SJCRH30 (cell line): ENCODE measurements around the gene NEDD1. TPM values are rescaled to one million over a fixed set of nuclear protein-coding genes. Genes with fewer than 3 reads are reported as not detected.

Experiments used
- DNase-seq, 2 experiments: peaks; one replicate each; pipeline ENCODE4 v3.0.0-alpha.2; 2015 to 2020
- H3K27ac ChIP-seq: fragments of 250-450 bp; sonication (Bioruptor Pico); 2 replicates; pipeline ENCODE4 v1.5.1; 2020; ENCODE audit warnings: mild to moderate bottlenecking, moderate library complexity
- H3K27me3 ChIP-seq: fragments of 250-450 bp; sonication (Bioruptor Pico); 2 replicates; pipeline ENCODE4 v1.5.1; 2020; ENCODE audit warnings: mild to moderate bottlenecking, moderate library complexity
- H3K36me3 ChIP-seq: fragments of 250-450 bp; sonication (Bioruptor Pico); 2 replicates; pipeline ENCODE4 v1.5.1; 2020; ENCODE audit warnings: mild to moderate bottlenecking, moderate library complexity
- H3K4me1 ChIP-seq: fragments of 250-450 bp; sonication (Bioruptor Pico); 2 replicates; pipeline ENCODE4 v1.5.1; 2020; ENCODE audit warnings: mild to moderate bottlenecking, moderate library complexity
- H3K4me3 ChIP-seq: fragments of 250-450 bp; sonication (Bioruptor Pico); 2 replicates; pipeline ENCODE4 v1.5.1; 2020; ENCODE audit warnings: mild to moderate bottlenecking, moderate library complexity
- H3K9me3 ChIP-seq: fragments of 250-450 bp; sonication (Bioruptor Pico); replicated peaks from 2 replicates; pipeline ENCODE4 v1.5.1; 2020; ENCODE audit warnings: mild to moderate bottlenecking, moderate library complexity
- total RNA-seq: library from RNA; depleted of rRNA; stranded (reverse); fragments of >200 nt; shearing (Covaris generic); gene quantifications from 2 replicates; pipeline ENCODE4 v1.2.3, GENCODE V29; 2014

The NEDD1 gene
- total RNA-seq, 1 experiment from 2014 or later: 54.1 TPM

DNA sequence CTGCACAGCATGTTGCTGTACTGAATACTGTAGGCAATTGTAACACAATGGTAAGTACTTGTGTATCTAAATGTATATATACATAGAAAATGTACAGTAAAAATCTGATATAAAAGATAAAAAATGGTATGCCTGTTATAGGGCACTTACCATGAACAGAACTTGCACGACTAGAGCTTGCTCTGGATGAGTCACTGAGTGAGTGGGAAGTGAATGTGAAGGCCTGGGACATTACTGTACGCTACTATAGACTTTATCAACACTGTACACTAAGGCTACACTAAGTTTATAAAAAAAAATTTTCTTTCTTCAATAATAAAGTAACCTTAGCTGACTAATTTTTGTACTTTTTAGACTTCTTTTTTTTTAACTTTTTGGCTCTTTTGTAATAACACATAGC is 24.2 kb upstream of the NEDD1 start:
- Histone ChIP-seq H3K4me1 (no peaks in the 10 kb centered on the region; the same call in 1 of the 2 replicates), H3K4me3 (no peak overlapping the region), H3K9me3 (no peaks in the 10 kb centered on the region), H3K27me3 (no peaks in the 10 kb centered on the region), H3K36me3 (no peaks in the 10 kb centered on the region), H3K27ac (no peak overlapping the region)
- DNase-seq: no peak

GRCh38 chr12:96883571-96883970 is 23.5 kb upstream of the NEDD1 start:
- H3K36me3 ChIP-seq: no peaks in the 10 kb centered on the region
- DNase-seq: no peak
- H3K4me3 ChIP-seq: no peak overlapping the region
- H3K27me3 ChIP-seq: no peaks in the 10 kb centered on the region
- H3K9me3 ChIP-seq: no peaks in the 10 kb centered on the region
- H3K4me1 ChIP-seq: no peaks in the 10 kb centered on the region; the same call in 1 of the 2 replicates
- no peak overlapping the region for H3K27ac ChIP-seq

GRCh38 chr12:96886998-96887677 is 19.9 kb upstream of the NEDD1 start:
- Histone ChIP-seq H3K27ac (no peak overlapping the region), H3K27me3 (no peaks in the 10 kb centered on the region), H3K9me3 (no peaks in the 10 kb centered on the region), H3K4me3 (no peak overlapping the region), H3K4me1 (no peaks in the 10 kb centered on the region), H3K36me3 (no peaks in the 10 kb centered on the region)
- no peak for DNase-seq

- no peak overlapping the region for H3K4me3 ChIP-seq
- no peaks in the 10 kb centered on the region for H3K9me3 ChIP-seq
- no peak overlapping the region for H3K27ac ChIP-seq
- H3K36me3 ChIP-seq: no peaks in the 10 kb centered on the region
- H3K27me3 ChIP-seq: no peaks in the 10 kb centered on the region
- no peak for DNase-seq
- H3K4me1 ChIP-seq: no peaks in the 10 kb centered on the region
These were observed 17.7 kb upstream of the NEDD1 start for GRCh38 chr12:96889273-96889933.

DNA sequence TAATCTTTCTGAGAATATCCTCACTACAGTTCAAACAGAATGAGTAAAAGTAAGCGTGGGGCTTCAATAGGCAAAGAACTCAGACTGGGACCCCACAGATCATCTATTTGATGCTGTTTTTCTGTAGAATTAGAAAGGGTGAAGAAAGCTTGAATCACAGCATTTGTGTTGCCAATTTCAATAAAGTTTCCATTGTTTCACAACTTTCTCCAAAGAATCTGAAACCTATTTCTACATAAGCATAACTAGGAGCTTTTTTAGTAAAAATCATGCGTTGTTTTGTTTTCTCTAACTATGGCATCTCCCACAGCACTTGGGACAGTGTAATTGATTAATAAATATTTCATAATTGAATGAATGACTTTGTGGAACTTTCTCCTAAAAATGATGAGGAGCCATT is 16.7 kb upstream of the NEDD1 start:
- Histone ChIP-seq H3K27me3 (no peaks in the 10 kb centered on the region), H3K36me3 (no peaks in the 10 kb centered on the region), H3K9me3 (no peaks in the 10 kb centered on the region), H3K4me3 (no peak overlapping the region), H3K27ac (no peak overlapping the region), H3K4me1 (no peaks in the 10 kb centered on the region)
- DNase-seq: no peak

DNA sequence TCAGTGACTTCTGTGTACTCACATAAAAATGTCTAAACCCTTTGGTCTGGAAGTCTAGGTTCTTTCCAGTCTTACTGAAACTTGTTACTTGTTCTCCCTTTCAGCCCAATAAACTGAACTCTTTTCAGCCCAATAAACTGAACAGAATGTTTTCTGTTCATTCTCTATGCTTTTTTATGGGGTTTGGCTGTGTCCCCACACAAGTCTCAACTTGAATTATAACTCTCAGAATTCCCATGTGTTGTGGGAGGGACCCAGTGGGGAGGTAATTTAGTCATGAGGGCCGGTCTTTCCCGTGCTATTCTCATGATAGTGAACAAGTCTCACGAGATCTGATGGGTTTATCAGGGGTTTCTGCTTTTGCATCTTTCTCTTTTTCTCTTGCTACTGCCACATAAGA is 15.0 kb upstream of the NEDD1 start:
- H3K27ac ChIP-seq: no peak overlapping the region
- no peaks in the 10 kb centered on the region for H3K9me3 ChIP-seq
- no peaks in the 10 kb centered on the region for H3K4me1 ChIP-seq
- H3K4me3 ChIP-seq: no peak overlapping the region
- no peaks in the 10 kb centered on the region for H3K27me3 ChIP-seq
- DNase-seq: no peak
- no peaks in the 10 kb centered on the region for H3K36me3 ChIP-seq

DNA sequence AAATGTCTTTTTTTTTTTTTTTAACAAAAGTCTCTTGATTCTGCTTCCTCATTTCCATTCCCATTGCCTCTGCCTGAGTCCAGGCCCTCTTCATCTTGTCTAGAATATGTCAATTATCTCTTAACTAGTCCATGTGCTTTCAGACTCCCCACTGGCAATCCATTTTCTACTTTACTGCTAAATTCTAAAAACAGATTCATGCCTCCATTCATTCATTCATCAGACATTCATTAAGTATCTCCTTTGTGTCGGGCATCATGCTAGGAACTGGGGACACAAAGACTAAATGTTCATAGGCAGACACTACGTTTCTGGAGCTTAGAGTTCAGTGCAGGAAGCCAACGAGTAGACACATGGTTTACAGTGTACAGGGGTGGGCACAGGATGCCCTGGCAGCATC is 9.6 kb upstream of the NEDD1 start:
- no peak for DNase-seq
- Histone ChIP-seq H3K4me1 (no peaks in the 10 kb centered on the region), H3K27me3 (no peaks in the 10 kb centered on the region), H3K4me3 (no peak overlapping the region), H3K27ac (no peak overlapping the region), H3K36me3 (no peaks in the 10 kb centered on the region), H3K9me3 (no peaks in the 10 kb centered on the region)

GRCh38 chr12:96901175-96901574 is 5.9 kb upstream of the NEDD1 start:
- Histone ChIP-seq H3K4me3 (no peak overlapping the region), H3K36me3 (no peaks in the 10 kb centered on the region), H3K4me1 (no peaks in the 10 kb centered on the region), H3K9me3 (no peaks in the 10 kb centered on the region), H3K27me3 (no peaks in the 10 kb centered on the region), H3K27ac (no peak overlapping the region)
- no peak for DNase-seq

GRCh38 chr12:96902076-96902475 is 5.0 kb upstream of the NEDD1 start:
- Histone ChIP-seq H3K4me1 (peaks cover 3% of the 10 kb centered on the region; the same call in 1 of the 2 replicates), H3K27me3 (no peaks in the 10 kb centered on the region)
- DNase-seq: no peak

GRCh38 chr12:96906498-96906848 is 584 bp upstream of the NEDD1 start:
- DNase-seq: no peak
- Histone ChIP-seq H3K27me3 (no peaks in the 10 kb centered on the region), H3K4me3 (peak overlapping the region; percentile 88), H3K9me3 (no peaks in the 10 kb centered on the region), H3K27ac (peak overlapping the region; percentile 55), H3K36me3 (no peaks in the 10 kb centered on the region), H3K4me1 (peaks cover 6% of the 10 kb centered on the region; the same call in 1 of the 2 replicates)

More at GRCh38 chr12:96902076-96902475, 5.0 kb upstream of the NEDD1 start:
- Histone ChIP-seq H3K4me3 (no peak overlapping the region), H3K27ac (no peak overlapping the region), H3K9me3 (no peaks in the 10 kb centered on the region), H3K36me3 (no peaks in the 10 kb centered on the region)

- DNase-seq: peak; percentile 8 to 47
- no peaks in the 10 kb centered on the region for H3K36me3 ChIP-seq
- peak overlapping the region; percentile 88 for H3K4me3 ChIP-seq
- no peaks in the 10 kb centered on the region for H3K27me3 ChIP-seq
- H3K27ac ChIP-seq: peak overlapping the region; percentile 55
- no peaks in the 10 kb centered on the region for H3K9me3 ChIP-seq
- H3K4me1 ChIP-seq: peaks cover 6% of the 10 kb centered on the region; the same call in 1 of the 2 replicates
These were observed 790 bp downstream of the NEDD1 start for GRCh38 chr12:96907671-96908422.

DNA sequence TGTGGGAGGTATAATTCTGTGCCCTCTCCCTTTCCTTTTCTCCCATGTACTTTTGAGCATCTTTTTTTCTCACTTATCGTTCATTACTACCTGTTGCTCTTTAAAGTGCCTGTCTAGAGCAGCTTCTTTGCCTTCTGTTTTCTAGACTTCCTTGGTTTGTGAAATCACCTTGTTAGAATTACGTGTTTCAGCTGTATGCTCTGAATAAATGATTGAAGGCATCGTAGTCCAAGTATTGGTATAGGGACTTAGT is 1.3 kb downstream of the NEDD1 start:
- no peaks in the 10 kb centered on the region for H3K9me3 ChIP-seq
- peak overlapping the region; percentile 88 for H3K4me3 ChIP-seq
- no peak for DNase-seq
- H3K27me3 ChIP-seq: no peaks in the 10 kb centered on the region
- no peaks in the 10 kb centered on the region for H3K36me3 ChIP-seq
- no peak overlapping the region for H3K27ac ChIP-seq
- peaks cover 6% of the 10 kb centered on the region; the same call in 1 of the 2 replicates for H3K4me1 ChIP-seq

DNA sequence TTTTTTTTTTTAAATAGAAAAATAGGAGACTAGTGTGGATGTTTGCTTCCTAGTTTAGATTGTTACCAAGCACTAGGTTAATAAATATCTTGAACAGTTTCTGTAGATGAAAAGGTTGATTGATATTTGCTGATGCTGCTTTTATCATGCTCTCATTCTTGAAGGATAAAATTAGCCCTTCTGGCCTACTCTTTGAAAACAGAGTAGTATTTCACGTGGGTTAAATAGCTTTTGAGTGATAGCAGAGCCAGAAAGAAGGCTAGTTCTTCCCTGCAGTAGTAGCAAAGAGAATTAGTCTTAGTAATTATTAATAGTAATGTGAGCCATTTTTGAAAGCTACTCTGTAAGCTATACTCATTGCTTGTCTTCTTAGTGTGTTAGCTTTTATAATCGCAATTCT is 5.2 kb downstream of the NEDD1 start:
- H3K36me3 ChIP-seq: no peaks in the 10 kb centered on the region
- no peak overlapping the region for H3K27ac ChIP-seq
- peaks cover 3% of the 10 kb centered on the region; the same call in 1 of the 2 replicates for H3K4me1 ChIP-seq
- no peaks in the 10 kb centered on the region for H3K9me3 ChIP-seq
- no peaks in the 10 kb centered on the region for H3K27me3 ChIP-seq
- H3K4me3 ChIP-seq: no peak overlapping the region
- no peak for DNase-seq

DNA sequence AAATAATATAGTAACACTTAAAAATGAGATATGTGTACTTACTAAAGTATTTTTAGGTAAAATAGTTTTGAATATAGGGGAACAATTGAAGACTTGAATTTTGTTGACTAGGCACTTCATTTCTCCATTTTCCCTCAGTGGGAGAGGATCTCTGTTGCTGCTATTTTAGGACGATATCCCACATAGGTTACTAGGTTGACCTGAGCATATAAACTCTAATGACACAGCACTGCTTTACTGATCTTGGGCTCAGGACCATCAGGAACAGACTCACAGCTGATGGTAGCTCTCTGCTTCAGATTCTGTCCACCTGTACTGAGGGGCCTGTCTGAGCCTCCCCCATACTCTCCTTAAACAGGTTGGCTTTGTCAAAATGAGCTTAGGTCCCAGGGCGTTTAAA is 5.9 kb downstream of the NEDD1 start:
- no peak overlapping the region for H3K4me3 ChIP-seq
- no peaks in the 10 kb centered on the region for H3K27me3 ChIP-seq
- no peak for DNase-seq
- H3K27ac ChIP-seq: no peak overlapping the region
- peaks cover 3% of the 10 kb centered on the region; the same call in 1 of the 2 replicates for H3K4me1 ChIP-seq
- no peaks in the 10 kb centered on the region for H3K9me3 ChIP-seq
- H3K36me3 ChIP-seq: no peaks in the 10 kb centered on the region

DNA sequence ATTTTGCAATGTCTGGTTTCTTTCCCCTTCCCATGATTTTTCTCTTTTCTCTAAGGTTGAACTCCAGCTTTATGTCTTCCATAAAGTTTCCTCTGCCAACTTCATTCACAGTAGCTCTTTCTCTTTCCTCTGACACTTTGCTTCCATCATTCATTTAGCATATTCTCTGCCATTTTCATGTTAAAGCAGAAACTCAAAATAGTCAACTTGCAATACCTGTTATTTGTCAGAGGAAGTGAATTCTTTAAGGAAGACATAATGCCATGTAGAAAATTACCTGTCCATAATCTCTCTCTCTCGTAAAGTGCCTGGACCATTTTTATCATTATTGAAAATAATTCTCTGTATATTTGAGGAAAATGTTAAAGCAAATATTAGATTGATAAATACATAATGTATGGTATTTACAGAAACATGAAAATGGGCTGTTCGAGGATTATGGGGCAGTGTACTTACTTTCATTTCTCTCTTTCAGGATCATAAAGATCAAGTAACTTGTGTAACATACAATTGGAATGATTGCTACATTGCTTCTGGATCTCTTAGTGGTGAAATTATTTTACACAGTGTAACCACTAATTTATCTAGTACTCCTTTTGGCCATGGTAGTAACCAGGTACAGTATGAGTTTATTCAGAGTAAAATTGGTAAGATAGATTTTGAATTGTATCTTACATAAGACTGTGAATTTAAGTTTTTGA is 12.6 kb downstream of the NEDD1 start:
- Histone ChIP-seq H3K27me3 (no peaks in the 10 kb centered on the region), H3K36me3 (peaks cover 15% of the 10 kb centered on the region)
- no peak for DNase-seq

More for the DNA sequence above, 12.6 kb downstream of the NEDD1 start:
- H3K4me1 ChIP-seq: no peaks in the 10 kb centered on the region
- H3K27ac ChIP-seq: no peak overlapping the region
- H3K9me3 ChIP-seq: no peaks in the 10 kb centered on the region
- no peak overlapping the region for H3K4me3 ChIP-seq
